MM.1S (cell line): ENCODE data around the gene GMPR2.

Experiments
- DNase-seq: peaks from one replicate; pipeline ENCODE4 v3.0.0-alpha.2; 2015
- H2AFZ ChIP-seq: fragments of 300-600 bp; sonication (generic); 2 replicates; pipeline ENCODE4 v1.6.0; 2016; ENCODE audit warnings: antibody characterized with exemption, low read length
- H3F3A ChIP-seq: fragments of 300-600 bp; sonication (generic); 2 replicates; pipeline ENCODE4 v1.6.1; 2016; ENCODE audit warnings: mild to moderate bottlenecking, antibody characterized with exemption, low read length, moderate library complexity, mixed read lengths; ENCODE audit not compliant: insufficient read depth
- H3K27ac ChIP-seq: fragments of 300-600 bp; sonication (generic); 2 replicates; pipeline ENCODE4 v1.5.1; 2016; ENCODE audit warnings: mild to moderate bottlenecking, low read length
- H3K27me3 ChIP-seq: fragments of 300-600 bp; sonication (generic); replicated peaks from 2 replicates; pipeline ENCODE4 v1.6.0; 2016; ENCODE audit warnings: low read length; ENCODE audit not compliant: insufficient read depth
- H3K36me3 ChIP-seq: fragments of 300-600 bp; sonication (generic); replicated peaks from 2 replicates; pipeline ENCODE4 v1.6.1; 2016; ENCODE audit warnings: mild to moderate bottlenecking, low read length, mixed read lengths; ENCODE audit not compliant: insufficient read depth
- H3K4me1 ChIP-seq: fragments of 300-600 bp; sonication (generic); 2 replicates; pipeline ENCODE4 v1.6.1; 2016; ENCODE audit warnings: low read length, mixed read lengths
- H3K4me2 ChIP-seq: fragments of 300-600 bp; sonication (generic); 2 replicates; pipeline ENCODE4 v1.6.0; 2016; ENCODE audit warnings: low read depth, low read length
- H3K4me3 ChIP-seq: fragments of 300-600 bp; sonication (generic); 2 replicates; pipeline ENCODE4 v1.5.1; 2016; ENCODE audit warnings: low read length, mixed read lengths
- H3K79me2 ChIP-seq: fragments of 300-600 bp; sonication (generic); 2 replicates; pipeline ENCODE4 v1.6.1; 2016; ENCODE audit warnings: mixed run types, low read length, mixed read lengths
- H3K9ac ChIP-seq: fragments of 300-600 bp; sonication (generic); 2 replicates; pipeline ENCODE4 v1.6.1; 2016; ENCODE audit warnings: low read length, mixed read lengths
- H3K9me2 ChIP-seq: fragments of 300-600 bp; sonication (generic); replicated peaks from 2 replicates; pipeline ENCODE4 v1.6.1; 2016; ENCODE audit warnings: mild to moderate bottlenecking, low read length, mixed read lengths; ENCODE audit not compliant: insufficient read depth
- H3K9me3 ChIP-seq: fragments of 300-600 bp; sonication (generic); replicated peaks from 2 replicates; pipeline ENCODE4 v1.6.1; 2016; ENCODE audit warnings: mild to moderate bottlenecking, low read length, mixed read lengths; ENCODE audit not compliant: insufficient read depth
- H4K20me1 ChIP-seq: fragments of 300-600 bp; sonication (generic); 2 replicates; pipeline ENCODE4 v1.6.1; 2016; ENCODE audit warnings: mild to moderate bottlenecking, low read length, moderate library complexity, mixed read lengths; ENCODE audit not compliant: insufficient read depth
- CTCF ChIP-seq: fragments of 300-600 bp; sonication (generic); IDR thresholded peaks from 2 replicates; pipeline ENCODE4 v1.5.1; 2016; ENCODE audit warnings: antibody characterized with exemption, low read length, mixed read lengths
- EZH2 ChIP-seq: fragments of 300-600 bp; sonication (generic); optimal IDR thresholded peaks from 2 replicates; pipeline ENCODE3; 2017; ENCODE audit warnings: low read depth, mild to moderate bottlenecking, antibody characterized with exemption, low read length, mixed read lengths
- EZH2phosphoT487 ChIP-seq: fragments of 300-600 bp; sonication (generic); IDR thresholded peaks from 2 replicates; pipeline ENCODE4 v1.6.1; 2018; ENCODE audit warnings: antibody characterized with exemption, low read length

Gene GMPR2

GRCh38 chr14:24207104-24207551, 25.6 kb upstream of the GMPR2 start:
- no peak for DNase-seq
- H3K36me3 ChIP-seq, result no peaks in the 10 kb centered on the region
- H4K20me1 ChIP-seq, result no peaks in the 10 kb centered on the region

GRCh38 chr14:24207625-24208024, 25.1 kb upstream of the GMPR2 start:
- Histone ChIP-seq H3K79me2 (peaks cover 6% of the 10 kb centered on the region), H3F3A (no peaks in the 10 kb centered on the region), H3K4me1 (no peaks in the 10 kb centered on the region), H2AFZ (no peak overlapping the region), H4K20me1 (no peaks in the 10 kb centered on the region), H3K9me3 (no peaks in the 10 kb centered on the region), H3K4me3 (no peak overlapping the region), H3K4me2 (no peak overlapping the region), H3K9ac (no peak overlapping the region), H3K36me3 (no peaks in the 10 kb centered on the region), H3K9me2 (no peaks in the 10 kb centered on the region), H3K27me3 (no peaks in the 10 kb centered on the region), H3K27ac (no peak overlapping the region)
- no peak for DNase-seq
- TF ChIP-seq EZH2 (no peak), CTCF (no peak), EZH2phosphoT487 (no peak)

More at GRCh38 chr14:24207104-24207551, 25.6 kb upstream of the GMPR2 start:
- no peaks in the 10 kb centered on the region for H3K4me1 ChIP-seq
- H3K4me2 ChIP-seq, result no peak overlapping the region
- no peak overlapping the region for H3K27ac ChIP-seq
- no peaks in the 10 kb centered on the region for H3K9me3 ChIP-seq
- no peaks in the 10 kb centered on the region for H3K27me3 ChIP-seq
- TF ChIP-seq EZH2, result no peak
- no peak for TF ChIP-seq CTCF
- no peak for TF ChIP-seq EZH2phosphoT487
- H2AFZ ChIP-seq, result no peak overlapping the region
- peaks cover 6% of the 10 kb centered on the region for H3K79me2 ChIP-seq
- no peak overlapping the region for H3K9ac ChIP-seq
- no peak overlapping the region for H3K4me3 ChIP-seq
- no peaks in the 10 kb centered on the region for H3K9me2 ChIP-seq
- no peaks in the 10 kb centered on the region for H3F3A ChIP-seq

- no peaks in the 10 kb centered on the region for H4K20me1 ChIP-seq
- no peak for TF ChIP-seq EZH2phosphoT487
- TF ChIP-seq EZH2, result no peak
- no peak for TF ChIP-seq CTCF
- H3K27me3 ChIP-seq, result no peaks in the 10 kb centered on the region
- no peak for DNase-seq
- no peak overlapping the region for H3K4me3 ChIP-seq
- peaks cover 6% of the 10 kb centered on the region for H3K79me2 ChIP-seq
- peaks cover 15% of the 10 kb centered on the region for H3K4me1 ChIP-seq
- H3K9me2 ChIP-seq, result no peaks in the 10 kb centered on the region
- H3K36me3 ChIP-seq, result no peaks in the 10 kb centered on the region
- no peak overlapping the region for H3K4me2 ChIP-seq
- peaks cover 21% of the 10 kb centered on the region for H3F3A ChIP-seq
- no peak overlapping the region for H3K9ac ChIP-seq
- H3K27ac ChIP-seq, result no peak overlapping the region
- H2AFZ ChIP-seq, result no peak overlapping the region
- no peaks in the 10 kb centered on the region for H3K9me3 ChIP-seq
Measured at GRCh38 chr14:24211311-24211710, 21.4 kb upstream of the GMPR2 start.
